Fibroblast of upper back skin (primary cell): ENCODE measurements around the gene DNAI1.

Experiments
- DNase-seq: peaks from one replicate; pipeline ENCODE4 v3.0.0-alpha.2; 2013

Gene DNAI1

GRCh38 chr9:34546834-34547827 lies 88.5 kb downstream of the DNAI1 start:
- peak; percentile 61 for DNase-seq

- peak; percentile 53 for DNase-seq
Observed at GRCh38 chr9:34547960-34548611, 89.5 kb downstream of the DNAI1 start.

GRCh38 chr9:34549407-34549732 lies 90.8 kb downstream of the DNAI1 start:
- no peak for DNase-seq

- no peak for DNase-seq
Observed at GRCh38 chr9:34550016-34550680, 91.5 kb downstream of the DNAI1 start.

- no peak for DNase-seq
Observed at GRCh38 chr9:34550681-34551270, 92.2 kb downstream of the DNAI1 start.

- no peak for DNase-seq
Observed at GRCh38 chr9:34551751-34552605, 93.4 kb downstream of the DNAI1 start.

GRCh38 chr9:34552606-34552981 lies 94.0 kb downstream of the DNAI1 start:
- no peak for DNase-seq

GRCh38 chr9:34552986-34553385 lies 94.4 kb downstream of the DNAI1 start:
- DNase-seq = no peak

GRCh38 chr9:34553511-34554021 lies 95.0 kb downstream of the DNAI1 start:
- DNase-seq = no peak

GRCh38 chr9:34554211-34555001 lies 95.8 kb downstream of the DNAI1 start:
- no peak for DNase-seq

- DNase-seq = peak; percentile 16
Observed at GRCh38 chr9:34555002-34555348, 96.4 kb downstream of the DNAI1 start.

- no peak for DNase-seq
Observed at GRCh38 chr9:34555500-34555899, 96.9 kb downstream of the DNAI1 start.

GRCh38 chr9:34555936-34556525 lies 97.4 kb downstream of the DNAI1 start:
- DNase-seq = no peak

- no peak for DNase-seq
Observed at GRCh38 chr9:34556949-34557348, 98.3 kb downstream of the DNAI1 start.

GRCh38 chr9:34557426-34558321 lies 99.1 kb downstream of the DNAI1 start:
- DNase-seq = no peak

- no peak for DNase-seq
Observed at GRCh38 chr9:34558364-34558763, 99.8 kb downstream of the DNAI1 start.

- DNase-seq = no peak
Observed at GRCh38 chr9:34558919-34559623, 100.5 kb downstream of the DNAI1 start.

GRCh38 chr9:34559624-34560455 lies 101.2 kb downstream of the DNAI1 start:
- DNase-seq = peak; percentile 50
